ENCODE results near the gene AUTS2.

The AUTS2 gene

DNA sequence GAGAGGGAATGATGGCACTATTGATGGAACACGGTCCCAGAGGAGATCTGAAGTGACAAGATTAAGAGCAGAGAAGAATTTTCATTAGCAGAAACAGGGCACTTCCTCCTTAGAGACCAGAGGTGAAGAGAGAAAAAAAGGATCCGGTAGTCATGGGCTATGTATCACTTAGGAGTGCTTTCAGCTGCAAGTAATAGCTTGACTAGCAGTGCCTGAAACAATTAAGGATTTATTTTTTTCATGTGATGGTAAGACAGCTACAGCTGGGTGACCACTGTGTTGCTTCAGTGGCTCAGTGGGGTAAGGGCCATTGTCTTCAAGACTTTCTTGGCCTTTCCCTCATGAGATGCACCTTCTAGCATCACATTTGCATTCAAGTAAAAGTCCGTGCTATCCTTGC is 1018.5 kb downstream of the AUTS2 start:
- Histone ChIP-seq H3K79me2 (ENCODE audit: insufficient read depth, low read length) (no peaks in the 10 kb centered on the region), H3K9me2 (ENCODE audit: low read depth, low read length) (no peaks in the 10 kb centered on the region), H3K9ac (ENCODE audit: low read length) (no peak overlapping the region), H3K36me3 (ENCODE audit: insufficient read depth, low read length) (no peaks in the 10 kb centered on the region), H3K9me3 (ENCODE audit: low read length) (no peaks in the 10 kb centered on the region), H3K27ac (ENCODE audit: low read depth, low read length, poor library complexity, severe bottlenecking) (no peak overlapping the region), H3K4me2 (ENCODE audit: low read length) (no peak overlapping the region), H4K20me1 (ENCODE audit: insufficient read depth, low read length) (no peaks in the 10 kb centered on the region), H2AFZ (ENCODE audit: low read length) (no peak overlapping the region), H3K4me1 (ENCODE audit: insufficient read depth, low read length, severe bottlenecking) (peaks cover 14% of the 10 kb centered on the region), H3K4me3 (ENCODE audit: low read depth, low read length, poor library complexity, severe bottlenecking) (no peak overlapping the region), H3K27me3 (ENCODE audit: insufficient read depth, low read length) (no peaks in the 10 kb centered on the region), H3F3A (ENCODE audit: insufficient read depth, low read length) (no peaks in the 10 kb centered on the region)
- no peak for TF ChIP-seq EZH2 (IDR thresholded peaks at IDR 0.05; ENCODE audit: borderline replicate concordance, low read length)
- TF ChIP-seq, protein P1, sequence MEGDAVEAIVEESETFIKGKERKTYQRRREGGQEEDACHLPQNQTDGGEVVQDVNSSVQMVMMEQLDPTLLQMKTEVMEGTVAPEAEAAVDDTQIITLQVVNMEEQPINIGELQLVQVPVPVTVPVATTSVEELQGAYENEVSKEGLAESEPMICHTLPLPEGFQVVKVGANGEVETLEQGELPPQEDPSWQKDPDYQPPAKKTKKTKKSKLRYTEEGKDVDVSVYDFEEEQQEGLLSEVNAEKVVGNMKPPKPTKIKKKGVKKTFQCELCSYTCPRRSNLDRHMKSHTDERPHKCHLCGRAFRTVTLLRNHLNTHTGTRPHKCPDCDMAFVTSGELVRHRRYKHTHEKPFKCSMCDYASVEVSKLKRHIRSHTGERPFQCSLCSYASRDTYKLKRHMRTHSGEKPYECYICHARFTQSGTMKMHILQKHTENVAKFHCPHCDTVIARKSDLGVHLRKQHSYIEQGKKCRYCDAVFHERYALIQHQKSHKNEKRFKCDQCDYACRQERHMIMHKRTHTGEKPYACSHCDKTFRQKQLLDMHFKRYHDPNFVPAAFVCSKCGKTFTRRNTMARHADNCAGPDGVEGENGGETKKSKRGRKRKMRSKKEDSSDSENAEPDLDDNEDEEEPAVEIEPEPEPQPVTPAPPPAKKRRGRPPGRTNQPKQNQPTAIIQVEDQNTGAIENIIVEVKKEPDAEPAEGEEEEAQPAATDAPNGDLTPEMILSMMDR (IDR thresholded peaks at IDR 0.05; ENCODE audit: low read length) = no peak

DNA sequence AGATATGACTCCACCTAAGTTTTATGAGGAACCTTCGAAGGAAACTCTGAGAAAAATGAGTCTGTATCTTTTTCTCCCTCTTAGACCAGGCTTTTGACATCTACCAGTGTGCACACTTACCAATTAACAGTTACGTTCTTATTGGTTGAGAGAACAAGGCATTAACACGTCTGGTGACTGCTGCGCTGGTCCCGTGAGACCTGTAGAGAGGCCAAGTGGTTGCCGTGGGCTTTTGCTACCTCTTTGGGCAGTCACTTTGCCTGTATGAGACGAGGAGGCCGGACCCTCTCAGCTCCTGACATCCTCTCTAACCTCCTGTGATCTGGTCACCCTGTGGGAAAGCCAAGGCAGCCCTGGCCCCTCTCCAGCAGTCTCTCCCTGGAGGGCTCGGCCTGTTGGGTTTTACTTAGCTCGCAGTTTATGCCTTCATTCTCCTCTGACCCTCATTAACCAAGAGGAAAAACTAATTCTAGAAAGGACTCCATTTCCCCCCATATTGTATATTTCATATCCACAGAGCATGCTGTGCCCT is 1019.8 kb downstream of the AUTS2 start:
- H3K4me1 ChIP-seq (ENCODE audit: insufficient read depth, low read length, severe bottlenecking) = peaks cover 14% of the 10 kb centered on the region
- H3K9me2 ChIP-seq (ENCODE audit: low read depth, low read length) = no peaks in the 10 kb centered on the region
- no peak for TF ChIP-seq EZH2 (IDR thresholded peaks at IDR 0.05; ENCODE audit: borderline replicate concordance, low read length)
- TF ChIP-seq, protein P1 (IDR thresholded peaks at IDR 0.05; ENCODE audit: low read length) = no peak
- H3K9me3 ChIP-seq (ENCODE audit: low read length) = no peaks in the 10 kb centered on the region
- no peaks in the 10 kb centered on the region for H3K79me2 ChIP-seq (ENCODE audit: insufficient read depth, low read length)
- no peaks in the 10 kb centered on the region for H4K20me1 ChIP-seq (ENCODE audit: insufficient read depth, low read length)
- no peak overlapping the region for H3K4me2 ChIP-seq (ENCODE audit: low read length)
- H3K27ac ChIP-seq (ENCODE audit: low read depth, low read length, poor library complexity, severe bottlenecking) = no peak overlapping the region
- no peak overlapping the region for H2AFZ ChIP-seq (ENCODE audit: low read length)
- H3K36me3 ChIP-seq (ENCODE audit: insufficient read depth, low read length) = no peaks in the 10 kb centered on the region
- no peak overlapping the region for H3K9ac ChIP-seq (ENCODE audit: low read length)
- H3F3A ChIP-seq (ENCODE audit: insufficient read depth, low read length) = no peaks in the 10 kb centered on the region
- H3K27me3 ChIP-seq (ENCODE audit: insufficient read depth, low read length) = no peaks in the 10 kb centered on the region
- H3K4me3 ChIP-seq (ENCODE audit: low read depth, low read length, poor library complexity, severe bottlenecking) = no peak overlapping the region

DNA sequence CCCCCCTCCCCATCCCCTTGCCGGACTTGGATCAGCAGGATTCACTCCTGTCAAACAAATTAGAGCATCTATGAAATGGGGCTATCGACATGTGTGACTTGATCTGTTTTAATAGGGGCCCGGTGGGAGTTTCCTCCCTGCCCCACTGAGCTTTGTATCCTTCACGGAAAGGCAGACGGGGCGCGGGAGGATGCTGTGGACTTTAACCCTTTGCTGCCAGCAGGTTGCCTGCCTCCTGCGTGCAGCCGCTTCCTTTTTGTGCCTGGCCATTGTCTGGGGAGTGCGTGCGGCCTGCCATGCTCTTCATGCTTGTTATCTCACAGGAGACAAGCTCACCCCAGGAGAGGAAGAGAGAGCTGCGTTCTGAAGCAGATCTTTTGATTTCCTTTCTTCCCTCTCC is 1020.9 kb downstream of the AUTS2 start:
- Histone ChIP-seq H3K9me2 (ENCODE audit: low read depth, low read length) (no peaks in the 10 kb centered on the region), H3K4me2 (ENCODE audit: low read length) (no peak overlapping the region), H3K27me3 (ENCODE audit: insufficient read depth, low read length) (no peaks in the 10 kb centered on the region), H3F3A (ENCODE audit: insufficient read depth, low read length) (no peaks in the 10 kb centered on the region), H4K20me1 (ENCODE audit: insufficient read depth, low read length) (no peaks in the 10 kb centered on the region), H2AFZ (ENCODE audit: low read length) (no peak overlapping the region), H3K36me3 (ENCODE audit: insufficient read depth, low read length) (no peaks in the 10 kb centered on the region), H3K4me1 (ENCODE audit: insufficient read depth, low read length, severe bottlenecking) (peaks cover 8% of the 10 kb centered on the region), H3K79me2 (ENCODE audit: insufficient read depth, low read length) (no peaks in the 10 kb centered on the region), H3K27ac (ENCODE audit: low read depth, low read length, poor library complexity, severe bottlenecking) (no peak overlapping the region), H3K9ac (ENCODE audit: low read length) (no peak overlapping the region), H3K4me3 (ENCODE audit: low read depth, low read length, poor library complexity, severe bottlenecking) (no peak overlapping the region), H3K9me3 (ENCODE audit: low read length) (no peaks in the 10 kb centered on the region)
- TF ChIP-seq EZH2 (IDR thresholded peaks at IDR 0.05; ENCODE audit: borderline replicate concordance, low read length) = no peak
- TF ChIP-seq, protein P1 (IDR thresholded peaks at IDR 0.05; ENCODE audit: low read length) = no peak

All from OCI-LY1 (cell line).